RCC 7860 (cell line): ENCODE data around the gene ZNF81.
"Not testable (repeated sequence)": the region's sequence is repeated elsewhere in the genome, so short reads cannot be mapped to it uniquely, and the experiment has no call there.

Source experiments
- DNase-seq: peaks from one replicate; pipeline ENCODE4 v3.0.0-alpha.2; 2015; ENCODE audit warnings: low spot score
- FAIRE-seq: peaks from 2 replicates; lab custom pipeline; 2012; peaks lifted over from hg19 to GRCh38; lab: Jason Lieb, UNC

Gene ZNF81

DNA sequence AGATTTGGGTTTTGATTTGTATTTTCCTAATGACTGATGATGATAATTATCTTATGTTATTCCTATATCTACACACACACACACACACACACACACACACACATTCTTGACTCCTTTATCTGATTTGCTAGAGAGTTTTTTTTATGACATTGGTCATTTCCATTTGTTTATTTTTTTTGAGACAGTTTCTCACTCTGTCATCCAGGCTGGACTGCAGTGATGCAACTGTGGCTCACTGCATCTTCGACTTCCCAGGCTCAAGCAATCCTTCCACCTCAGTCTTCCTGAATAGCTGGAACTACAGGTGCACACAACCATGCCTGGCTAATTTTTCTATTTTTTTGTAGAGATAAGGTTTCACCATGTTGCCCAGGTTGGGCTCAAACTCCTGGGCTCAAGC lies 6.7 kb downstream of the ZNF81 start:
- FAIRE-seq (no peak), DNase-seq (no peak)

DNA sequence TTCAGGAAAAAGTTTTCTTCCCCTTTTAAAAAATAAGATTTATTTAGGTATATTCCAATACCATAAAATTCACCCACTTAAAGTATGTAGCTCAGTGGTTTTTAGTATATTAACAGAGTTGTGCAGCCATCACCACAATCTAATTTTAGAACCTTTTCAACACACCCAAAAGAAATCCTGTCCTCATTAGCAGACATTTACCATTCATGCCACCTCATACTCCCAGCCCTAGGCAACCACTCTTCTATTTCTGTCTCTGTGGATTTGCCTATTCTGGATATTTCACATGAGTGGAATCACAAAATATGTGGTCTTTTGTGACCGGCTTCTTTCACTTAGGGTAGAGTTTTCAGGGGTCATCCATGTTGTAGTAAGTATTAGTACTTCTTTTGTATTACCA lies 7.4 kb downstream of the ZNF81 start:
- no peak for DNase-seq
- FAIRE-seq = no peak

DNA sequence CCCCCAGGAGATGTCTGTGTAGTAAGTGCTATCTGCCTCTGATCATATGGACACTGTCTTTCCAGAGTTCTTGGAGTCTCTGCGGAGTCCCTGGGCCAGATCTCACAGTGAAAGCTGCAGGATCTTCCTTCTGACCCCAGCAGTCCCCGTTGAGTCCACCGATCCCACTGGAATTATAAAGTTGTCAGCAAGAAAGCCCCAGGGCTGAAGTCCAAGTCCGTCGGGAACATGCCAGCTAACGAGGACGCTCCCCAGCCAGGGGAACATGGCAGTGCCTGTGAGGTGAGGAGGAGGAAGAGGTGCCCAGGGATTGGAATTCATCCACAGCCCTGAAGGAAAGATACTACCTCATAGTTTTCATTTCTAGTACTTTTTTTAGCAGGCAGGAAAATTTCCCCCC lies 9.3 kb downstream of the ZNF81 start:
- FAIRE-seq = no peak
- DNase-seq = no peak

DNA sequence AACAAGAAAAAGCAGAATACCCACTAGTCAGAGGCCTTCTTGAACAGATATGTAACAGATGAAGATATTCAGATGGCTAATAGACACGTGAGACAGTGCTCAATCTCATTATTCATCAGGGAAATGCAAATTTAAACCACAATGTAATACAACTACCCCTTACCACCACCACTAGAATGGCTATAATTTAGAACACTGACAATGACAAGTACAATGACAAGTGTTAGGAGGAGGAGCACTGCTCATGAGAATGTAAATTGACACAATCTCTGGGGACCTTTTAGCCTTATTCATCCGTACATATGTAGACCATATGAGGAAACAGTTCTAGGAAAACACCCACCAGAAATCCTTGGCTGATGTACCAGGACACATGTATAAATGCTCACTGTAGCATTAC lies 13.1 kb downstream of the ZNF81 start:
- DNase-seq = no peak
- no peak for FAIRE-seq

DNA sequence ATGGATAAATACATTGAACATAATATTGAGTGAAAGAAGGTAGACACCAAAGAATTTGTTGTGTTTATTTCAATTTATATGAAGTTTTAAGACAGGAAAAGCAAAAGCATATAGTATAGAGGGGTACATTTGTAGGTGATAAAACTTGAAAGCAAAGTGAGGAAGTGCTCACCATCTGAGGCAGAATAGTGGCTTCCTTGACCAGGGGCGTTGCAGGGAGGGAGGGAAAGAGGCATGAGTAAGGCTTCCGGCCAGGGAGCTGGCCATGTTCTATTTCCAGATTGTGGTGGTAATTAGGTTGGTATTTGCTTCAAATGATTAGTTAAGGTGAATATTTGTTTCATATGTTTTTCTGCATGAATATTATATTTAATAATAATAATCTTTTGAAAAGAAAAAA lies 13.7 kb downstream of the ZNF81 start:
- not testable (repeated sequence) for FAIRE-seq, DNase-seq

DNA sequence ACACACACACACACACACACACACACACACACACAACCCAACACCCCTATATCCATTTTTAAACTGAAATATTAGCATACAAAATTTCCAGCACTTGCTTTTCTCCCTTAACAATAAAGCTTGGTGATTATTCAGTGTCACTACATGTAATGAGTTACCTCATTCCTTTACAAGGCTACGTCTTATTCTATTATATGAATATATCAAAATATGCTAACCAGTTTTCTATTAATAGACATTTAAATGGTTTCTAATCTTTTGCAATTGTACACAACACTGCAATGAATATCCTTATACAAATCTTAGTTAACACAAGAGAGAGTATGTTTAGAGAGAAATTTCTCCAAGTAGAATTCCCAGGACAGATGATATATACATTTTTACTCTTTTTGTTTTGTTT lies 14.2 kb downstream of the ZNF81 start:
- DNase-seq = no peak
- no peak for FAIRE-seq

DNA sequence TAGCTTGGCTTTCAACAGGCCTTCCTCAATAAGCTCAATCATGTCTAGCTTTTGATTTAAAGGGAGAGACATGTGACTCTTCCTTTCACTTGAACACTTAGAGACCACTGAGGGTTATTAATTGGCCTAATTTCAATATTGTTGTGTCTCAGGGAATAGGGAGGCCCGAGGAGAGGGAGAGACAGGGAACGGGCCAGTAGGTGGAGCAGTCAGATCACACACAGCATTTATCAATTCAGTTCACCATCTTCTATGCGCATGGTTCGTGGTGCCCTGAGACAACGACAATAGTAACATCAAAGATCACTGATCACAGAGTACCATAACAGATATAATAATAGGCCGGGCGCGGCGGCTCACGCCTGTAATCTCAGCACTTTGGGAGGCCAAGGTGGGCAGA lies 17.8 kb downstream of the ZNF81 start:
- DNase-seq (no peak), FAIRE-seq (no peak)

DNA sequence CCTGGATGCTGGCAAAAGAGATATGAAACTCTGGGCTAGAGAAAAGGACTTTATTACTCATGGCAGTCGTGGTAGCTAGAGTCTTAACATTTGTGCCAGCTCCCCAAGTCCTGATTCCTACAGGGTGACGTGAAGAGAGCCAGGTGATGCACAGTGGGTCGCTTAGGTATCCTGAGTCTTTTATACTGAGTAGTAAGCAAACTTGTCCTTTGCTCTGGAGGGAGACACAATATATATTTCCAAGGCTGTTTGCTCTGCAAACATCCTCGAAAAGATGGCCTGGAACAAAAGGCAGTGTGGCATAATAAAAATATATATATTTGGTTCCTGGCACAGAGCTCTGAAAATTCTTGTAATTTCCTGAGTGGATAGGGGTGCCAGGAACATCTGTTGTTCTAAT lies 23.0 kb downstream of the ZNF81 start:
- FAIRE-seq (no peak), DNase-seq (no peak)

DNA sequence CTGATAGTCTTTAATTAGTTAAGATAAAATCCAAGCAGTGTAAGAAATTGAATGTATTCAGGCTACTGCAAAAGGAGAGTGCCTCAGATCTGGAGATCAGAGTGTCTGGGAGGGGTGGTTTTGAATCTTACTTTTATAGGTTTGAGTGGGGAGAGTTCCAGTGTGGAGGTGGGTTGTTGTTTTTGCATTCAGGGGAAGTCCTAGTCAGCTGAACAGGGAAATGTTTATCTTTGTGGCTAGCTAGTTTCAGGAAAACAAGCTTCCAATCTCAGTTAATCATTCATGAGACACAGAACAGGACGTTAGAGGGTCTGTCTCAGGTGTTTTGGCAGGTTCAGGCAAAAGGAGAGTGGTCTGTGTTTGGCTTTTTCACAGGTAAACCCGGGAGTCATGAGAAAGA lies 26.0 kb downstream of the ZNF81 start:
- FAIRE-seq (no peak), DNase-seq (no peak)

DNA sequence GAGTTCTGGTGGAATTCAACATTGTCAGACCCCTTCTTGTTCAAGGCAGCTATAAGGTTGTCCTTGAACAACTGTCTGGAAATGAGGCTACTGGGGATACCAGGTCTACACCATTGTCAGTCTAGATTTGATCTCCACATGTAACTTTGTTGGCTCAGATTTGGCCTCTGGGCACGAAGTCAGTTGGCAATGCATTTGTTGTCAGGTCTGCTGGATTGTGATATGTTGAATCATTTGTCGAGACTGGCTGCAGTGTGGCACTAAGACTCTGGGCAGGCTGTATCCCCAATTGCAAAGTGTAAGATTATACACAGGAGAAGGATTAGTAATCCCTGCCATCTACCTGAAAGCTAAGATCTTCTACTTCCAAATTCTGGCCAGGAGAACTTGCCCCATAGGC lies 26.5 kb downstream of the ZNF81 start:
- FAIRE-seq (no peak), DNase-seq (no peak)

DNA sequence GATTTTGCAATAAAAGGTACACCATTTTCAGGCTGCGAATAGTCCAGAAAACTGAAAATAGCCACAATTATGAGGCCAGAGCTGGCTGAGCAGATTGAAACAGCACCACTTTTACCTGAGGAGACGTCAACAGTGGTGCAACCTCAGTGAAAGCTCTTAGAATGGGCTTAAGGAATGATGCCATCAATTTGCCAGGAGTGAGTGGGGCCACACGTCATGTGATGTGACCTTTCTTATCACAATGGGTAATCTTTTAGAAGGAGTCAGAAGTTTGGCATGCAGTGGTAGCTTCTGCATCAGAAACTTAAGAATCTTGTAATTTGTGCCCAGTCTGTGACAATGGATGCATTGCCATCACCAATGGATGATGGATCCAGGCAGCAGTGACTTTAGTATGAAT lies 27.6 kb downstream of the ZNF81 start:
- no peak for FAIRE-seq
- no peak for DNase-seq

DNA sequence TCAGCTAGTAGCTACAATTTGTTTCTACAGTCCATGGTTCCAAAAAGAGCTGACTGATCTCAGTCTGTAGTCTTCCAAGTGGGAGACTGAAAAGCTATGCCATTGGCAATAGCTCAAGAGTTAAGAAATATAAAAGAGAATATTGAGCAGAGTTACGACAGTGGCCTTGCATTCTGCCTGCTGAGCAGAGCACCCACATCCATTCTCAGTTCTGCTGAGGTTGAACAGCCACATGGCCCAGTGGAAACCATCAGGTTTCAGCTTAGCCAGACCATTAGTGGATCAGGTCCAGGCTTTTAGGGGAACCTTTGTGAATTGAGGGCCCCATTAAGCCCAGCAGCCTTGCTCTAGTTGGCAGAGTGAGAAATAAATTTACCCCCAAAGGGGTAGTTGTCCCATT lies 28.1 kb downstream of the ZNF81 start:
- DNase-seq = no peak
- FAIRE-seq = no peak

DNA sequence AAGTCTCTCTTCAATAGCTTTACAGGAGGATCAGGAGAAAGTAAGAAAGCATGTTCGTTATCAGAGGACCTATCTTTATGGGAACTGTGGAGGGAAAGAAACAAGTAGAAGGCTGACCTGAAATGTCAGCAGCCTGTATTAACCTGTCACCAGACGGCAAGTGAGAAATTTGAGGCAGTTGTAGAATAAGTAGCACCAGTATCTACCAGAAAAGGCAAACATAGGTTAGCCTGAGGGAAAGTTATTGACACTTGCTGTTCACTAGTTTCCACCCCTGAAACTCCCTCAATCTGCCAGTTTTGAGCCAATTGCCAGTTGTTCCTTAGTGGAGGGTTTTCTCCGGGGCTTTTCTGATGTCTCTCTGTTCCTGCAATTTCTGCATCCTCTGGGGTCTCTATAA lies 36.4 kb downstream of the ZNF81 start:
- FAIRE-seq (no peak), DNase-seq (no peak)

DNA sequence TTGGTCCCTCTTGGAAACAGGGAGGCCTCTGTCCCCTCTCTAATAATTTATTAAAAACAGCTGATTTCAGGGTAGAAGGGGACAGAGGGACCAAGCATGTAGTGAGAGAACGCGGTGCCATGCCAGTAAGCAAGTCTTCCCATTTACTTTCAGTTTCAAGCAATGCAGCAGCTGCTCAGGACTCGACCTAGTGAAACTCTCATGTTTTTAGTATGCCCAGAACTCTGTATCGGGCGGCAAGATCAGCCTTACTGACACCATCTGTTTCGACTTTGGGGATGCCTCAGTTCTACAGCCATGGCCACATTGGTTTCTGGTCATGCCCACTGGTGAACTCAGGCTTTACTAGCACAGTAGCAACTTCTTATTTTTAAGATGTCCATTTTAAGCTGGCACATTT lies 40.6 kb downstream of the ZNF81 start:
- DNase-seq (no peak), FAIRE-seq (no peak)

DNA sequence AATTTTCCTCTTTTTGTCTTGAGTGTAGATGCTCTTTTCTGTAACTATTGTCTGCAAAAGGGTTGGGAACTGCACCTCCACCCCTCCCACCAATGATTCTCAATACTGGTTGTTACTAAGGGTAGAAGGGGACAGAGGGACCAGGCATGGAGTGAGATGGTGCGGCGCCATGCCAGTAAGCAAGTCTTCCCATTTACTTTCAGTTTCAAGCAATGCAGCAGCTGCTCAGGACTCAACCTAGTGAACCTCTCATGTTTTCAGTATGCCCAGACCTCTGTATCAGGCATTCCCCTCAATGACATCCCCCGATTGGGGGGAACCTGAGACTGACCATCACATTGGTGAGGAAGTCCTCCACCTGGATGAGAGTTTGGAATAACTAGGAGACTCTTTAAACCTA lies 41.5 kb downstream of the ZNF81 start:
- DNase-seq = no peak
- FAIRE-seq = no peak

DNA sequence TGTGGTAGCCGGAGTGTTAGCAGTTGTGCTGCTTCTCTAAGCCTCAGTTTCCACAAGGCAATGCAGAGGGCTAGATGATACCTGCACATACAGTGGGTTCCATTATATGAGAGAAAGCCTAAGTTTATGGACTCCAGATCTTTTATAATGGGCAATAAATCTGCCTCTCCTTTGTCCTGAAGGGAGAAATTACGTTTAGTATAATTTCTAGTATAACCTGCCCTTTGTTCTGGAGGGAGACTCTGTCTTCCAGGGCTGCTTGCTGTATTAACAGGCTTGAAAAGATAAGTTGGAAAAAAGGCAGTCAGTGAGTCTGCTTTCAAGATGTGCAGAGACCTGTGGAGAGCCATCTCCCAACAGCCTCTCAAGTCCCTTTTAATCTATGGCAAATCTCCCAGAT lies 42.8 kb downstream of the ZNF81 start:
- FAIRE-seq (no peak), DNase-seq (no peak)

DNA sequence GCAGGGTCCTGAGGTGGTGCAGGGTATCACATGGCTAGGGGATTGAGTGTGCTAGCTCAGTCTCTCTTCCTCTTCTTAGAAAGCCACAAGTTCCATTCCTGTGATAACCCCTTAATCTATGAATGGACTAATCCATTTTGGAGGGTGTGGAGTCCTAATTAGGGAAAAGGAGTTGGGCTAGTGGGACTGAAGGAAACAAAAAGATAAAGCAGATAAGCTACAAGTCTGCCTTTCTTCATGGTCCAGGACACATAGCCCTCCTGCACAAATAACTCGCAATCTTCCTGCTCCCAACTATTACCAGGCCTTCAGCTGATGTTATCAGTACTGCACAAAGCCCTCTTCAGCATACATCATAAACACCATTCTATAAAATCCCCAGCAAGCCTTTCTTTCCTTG lies 44.2 kb downstream of the ZNF81 start:
- FAIRE-seq = no peak
- DNase-seq = no peak

DNA sequence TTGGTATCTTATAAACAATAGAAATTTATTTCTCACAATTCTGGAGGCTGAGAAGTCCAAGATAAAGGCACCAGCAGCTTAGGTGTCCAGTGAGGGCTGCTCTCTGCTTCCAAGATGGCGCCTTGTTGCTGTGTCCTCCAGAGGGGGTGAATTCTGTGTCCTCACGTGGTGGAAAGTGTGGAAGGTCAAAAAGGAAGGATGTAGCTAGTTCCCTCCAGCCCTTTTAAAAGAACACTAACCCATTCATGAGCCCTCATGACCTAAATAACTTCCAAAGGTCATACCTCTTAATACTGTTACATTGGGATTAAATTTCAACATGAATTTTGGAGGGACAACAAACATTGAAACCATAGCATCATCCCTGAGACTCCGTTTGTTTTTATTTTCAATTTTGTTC lies 48.8 kb downstream of the ZNF81 start:
- no peak for FAIRE-seq

DNA sequence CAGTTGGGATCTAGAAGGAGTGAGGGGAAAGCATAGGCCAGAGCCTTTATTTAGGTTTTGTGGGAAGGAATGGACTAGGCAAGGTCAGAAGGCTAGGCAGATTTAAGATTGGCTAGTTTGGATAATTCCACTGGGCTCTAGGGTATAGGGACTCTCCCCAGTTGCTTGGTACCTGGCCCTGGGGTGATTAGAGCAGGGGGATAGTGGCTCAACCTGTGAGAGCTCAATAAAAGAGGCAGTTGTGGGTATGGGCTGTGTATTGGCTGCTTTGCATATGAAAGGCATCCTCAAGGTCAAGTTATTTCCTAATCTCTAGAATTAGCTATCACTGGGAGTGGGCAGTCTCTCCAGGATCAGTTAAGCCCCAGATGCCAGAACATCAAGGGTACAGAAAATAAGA lies 61.3 kb downstream of the ZNF81 start:
- no peak for FAIRE-seq
- DNase-seq = no peak

More for the DNA sequence above, 48.8 kb downstream of the ZNF81 start:
- DNase-seq = no peak

DNA sequence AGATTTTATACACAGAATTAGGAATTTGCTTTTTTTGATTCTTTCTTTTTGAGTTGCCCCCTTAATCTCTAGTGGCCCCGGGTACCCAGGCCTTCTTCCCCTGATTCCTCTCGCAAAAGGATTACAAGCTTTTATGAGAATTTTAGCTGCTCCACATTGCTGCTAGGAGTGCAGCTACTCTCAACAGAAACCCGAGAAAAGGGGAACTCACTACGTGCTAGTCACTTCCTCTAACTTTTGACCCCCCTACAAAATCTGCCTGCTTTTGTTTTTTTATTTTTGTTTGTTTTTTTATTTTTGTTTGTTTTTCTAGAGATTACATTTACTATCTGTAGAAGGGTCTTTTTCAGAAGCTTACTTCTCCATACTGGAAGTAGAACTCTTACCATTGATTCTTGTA lies 64.1 kb downstream of the ZNF81 start:
- FAIRE-seq (no peak), DNase-seq (no peak)

DNA sequence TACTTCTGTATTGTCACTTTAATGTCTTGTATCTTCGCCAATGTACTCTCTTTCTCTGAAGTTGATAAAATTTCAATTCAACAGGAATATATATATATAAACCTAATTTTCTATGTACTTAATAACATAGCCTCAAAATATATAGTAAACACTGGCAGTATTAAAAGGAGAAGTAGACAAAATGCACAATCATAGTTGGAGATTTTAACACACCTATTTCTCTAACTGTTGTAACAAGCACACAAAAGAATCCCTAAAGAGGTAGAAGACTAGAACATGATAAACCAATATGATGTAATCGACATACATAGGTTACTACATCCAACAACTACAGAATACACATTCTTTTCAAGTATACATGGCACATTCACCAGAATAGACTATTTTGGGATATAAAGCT lies 65.5 kb downstream of the ZNF81 start:
- DNase-seq (no peak), FAIRE-seq (no peak)

DNA sequence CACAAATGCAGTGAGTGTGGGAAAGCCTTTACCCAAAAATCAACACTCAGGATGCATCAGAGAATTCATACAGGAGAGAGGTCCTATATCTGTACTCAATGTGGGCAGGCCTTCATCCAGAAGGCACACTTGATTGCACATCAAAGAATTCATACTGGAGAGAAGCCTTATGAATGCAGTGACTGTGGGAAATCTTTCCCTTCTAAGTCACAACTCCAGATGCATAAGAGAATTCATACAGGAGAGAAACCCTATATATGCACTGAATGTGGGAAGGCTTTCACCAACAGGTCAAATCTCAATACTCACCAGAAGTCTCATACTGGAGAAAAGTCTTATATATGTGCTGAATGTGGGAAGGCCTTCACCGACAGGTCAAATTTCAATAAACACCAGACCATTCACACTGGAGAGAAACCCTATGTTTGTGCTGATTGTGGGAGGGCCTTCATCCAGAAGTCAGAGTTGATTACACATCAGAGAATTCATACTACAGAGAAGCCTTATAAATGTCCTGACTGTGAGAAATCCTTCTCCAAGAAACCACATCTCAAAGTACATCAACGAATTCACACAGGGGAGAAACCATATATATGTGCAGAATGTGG lies 79.3 kb downstream of the ZNF81 start:
- no peak for FAIRE-seq
- no peak for DNase-seq

DNA sequence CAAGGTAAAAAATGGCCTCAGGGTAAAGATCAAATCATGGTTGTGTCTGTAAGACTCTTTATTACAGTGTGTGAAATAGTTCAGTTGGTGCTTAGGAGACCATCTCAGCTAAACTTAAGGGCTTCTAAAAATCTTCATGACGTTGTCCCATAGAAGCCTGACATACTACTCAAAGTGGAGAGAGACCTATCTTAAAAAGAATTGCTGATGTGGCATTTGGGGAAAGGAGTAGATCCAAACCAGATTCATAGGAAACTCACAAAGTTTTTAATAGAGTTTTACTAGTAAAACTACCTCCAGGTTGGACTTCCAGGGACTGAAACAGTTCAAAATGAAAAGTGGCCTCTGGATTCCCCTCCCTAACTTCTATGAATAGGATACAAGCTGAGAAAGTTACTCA lies 81.6 kb downstream of the ZNF81 start:
- FAIRE-seq (no peak), DNase-seq (no peak)

DNA sequence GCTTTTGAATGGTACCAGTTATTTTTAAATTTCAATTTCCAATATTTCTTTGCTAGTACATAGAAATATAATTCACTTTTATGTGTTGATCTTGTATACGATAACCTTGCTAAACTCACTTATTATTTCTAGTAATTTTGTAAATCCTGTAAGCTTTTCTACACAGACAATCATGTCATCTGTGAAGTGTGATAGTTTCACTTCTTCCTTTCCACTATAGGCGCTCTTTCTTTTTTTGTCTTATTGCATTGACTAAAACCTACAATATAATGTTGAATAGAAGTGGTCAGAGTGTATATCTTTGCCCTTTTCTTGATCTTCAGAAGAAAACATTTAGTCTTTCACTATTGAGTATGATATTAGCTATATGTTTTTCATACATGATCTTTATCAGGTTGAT lies 90.5 kb downstream of the ZNF81 start:
- FAIRE-seq (no peak), DNase-seq (no peak)
